Stromal cell of bone marrow (primary cell): ENCODE measurements around the gene OXTR.

ENCODE experiments used
- DNase-seq: peaks from one replicate; pipeline ENCODE4 v3.0.0-alpha.2; 2012; ENCODE audit warnings: low read depth

Gene OXTR

GRCh38 chr3:8769088-8769822 lies at the start of gene OXTR:
Gene OXTR, minus strand, starts transcription at chr3:8769613. Its CDS starts 1,426 bp downstream, at chr3:8768187.
- no peak for DNase-seq

DNA sequence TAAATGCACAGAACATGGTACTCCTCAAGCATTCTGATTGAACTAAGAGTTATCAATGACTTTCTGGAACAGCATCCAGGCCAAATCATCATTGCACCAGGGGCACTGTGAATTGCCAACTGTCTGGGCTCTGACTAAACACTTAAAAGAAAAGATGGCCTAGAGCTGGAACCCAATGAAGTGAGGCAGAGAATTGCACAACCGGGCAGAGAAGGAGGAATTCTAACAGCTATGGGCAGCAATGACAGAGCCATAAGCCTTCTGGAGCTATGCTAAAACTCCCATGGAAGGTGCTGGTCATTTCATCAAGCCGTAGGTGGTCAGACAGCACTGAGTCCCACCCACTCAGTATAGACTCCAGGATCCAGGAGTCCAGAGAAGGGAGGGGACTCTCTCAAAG lies 48.1 kb upstream of the OXTR start:
- DNase-seq, result no peak

DNA sequence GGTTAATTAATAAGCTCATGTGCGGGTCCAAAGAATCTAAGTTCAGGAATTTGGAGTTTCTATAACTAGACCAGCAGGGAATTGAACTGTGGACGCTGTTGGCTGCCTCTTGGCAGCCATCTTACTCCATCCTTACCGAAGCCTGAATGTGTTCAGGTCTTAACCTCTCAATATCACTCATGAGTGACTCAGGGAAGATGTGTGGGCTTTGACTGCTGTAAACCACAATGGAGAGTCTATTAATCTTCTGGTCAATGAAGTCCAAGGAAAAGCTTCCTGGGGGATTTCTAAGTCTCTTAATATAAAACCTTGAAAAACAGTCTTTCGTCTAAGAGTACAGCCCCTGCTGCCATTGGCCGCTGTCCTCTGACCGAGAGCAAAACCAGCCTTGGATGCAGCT lies 46.7 kb upstream of the OXTR start:
- DNase-seq, result no peak

DNA sequence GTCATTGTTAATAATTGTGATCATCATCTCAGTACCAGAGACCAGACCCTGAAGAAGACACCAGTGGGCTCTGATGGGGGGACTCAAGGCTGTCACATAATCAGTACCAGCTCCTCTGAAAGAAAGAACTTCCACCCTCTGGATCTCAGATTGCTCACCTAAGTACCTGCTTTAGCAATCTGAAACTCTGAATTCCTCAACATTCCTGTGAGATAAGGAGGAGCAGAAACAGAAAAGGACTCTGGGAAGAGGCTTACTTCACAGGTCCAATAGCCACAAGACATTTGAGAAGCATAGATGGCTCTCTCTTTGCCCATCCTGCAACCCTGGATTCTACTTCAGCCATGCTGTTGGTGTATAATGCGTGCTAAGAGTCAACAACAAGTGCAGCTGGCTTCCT lies 44.0 kb upstream of the OXTR start:
- no peak for DNase-seq

DNA sequence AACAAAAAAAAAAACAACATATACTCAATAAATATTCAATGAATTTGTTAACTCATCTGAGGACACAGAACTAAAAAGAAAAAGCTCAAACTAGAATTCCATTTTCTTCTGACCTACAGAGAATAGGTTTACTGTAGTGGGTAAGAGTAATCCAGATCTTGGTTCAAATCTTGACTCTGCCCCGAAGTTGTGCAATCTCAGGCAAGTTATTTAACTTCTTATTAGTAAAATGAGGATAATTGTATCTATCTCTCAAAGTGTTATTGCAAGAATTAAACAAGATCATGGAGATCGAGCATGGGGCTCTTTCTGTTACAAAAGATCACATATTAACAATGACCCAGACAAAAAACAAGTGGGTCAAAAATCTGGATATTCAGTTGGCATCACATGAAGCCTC lies 41.1 kb upstream of the OXTR start:
- DNase-seq, result no peak

GRCh38 chr3:8805774-8806173 lies 36.4 kb upstream of the OXTR start:
- no peak for DNase-seq

GRCh38 chr3:8802256-8802655 lies 32.8 kb upstream of the OXTR start:
- no peak for DNase-seq

DNA sequence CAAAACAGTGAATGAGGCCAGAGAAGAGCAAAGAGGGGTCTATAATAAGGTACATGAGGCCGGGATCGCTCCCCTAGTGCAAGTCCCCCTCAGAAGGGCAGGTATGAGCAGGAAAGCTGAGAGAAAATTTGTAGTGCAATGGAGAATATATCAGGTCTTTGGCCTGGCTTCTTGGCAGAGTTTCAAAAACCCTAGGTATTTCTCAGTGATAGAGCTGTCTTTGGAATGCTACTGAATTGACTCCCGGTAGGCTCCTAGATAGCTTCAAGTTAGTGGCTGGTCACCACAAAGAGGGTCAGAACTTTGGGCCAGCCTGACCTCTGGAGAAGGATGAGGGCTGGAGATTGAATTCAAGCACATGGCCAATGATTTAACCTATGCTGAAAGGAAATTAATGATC lies 30.6 kb upstream of the OXTR start:
- no peak for DNase-seq

DNA sequence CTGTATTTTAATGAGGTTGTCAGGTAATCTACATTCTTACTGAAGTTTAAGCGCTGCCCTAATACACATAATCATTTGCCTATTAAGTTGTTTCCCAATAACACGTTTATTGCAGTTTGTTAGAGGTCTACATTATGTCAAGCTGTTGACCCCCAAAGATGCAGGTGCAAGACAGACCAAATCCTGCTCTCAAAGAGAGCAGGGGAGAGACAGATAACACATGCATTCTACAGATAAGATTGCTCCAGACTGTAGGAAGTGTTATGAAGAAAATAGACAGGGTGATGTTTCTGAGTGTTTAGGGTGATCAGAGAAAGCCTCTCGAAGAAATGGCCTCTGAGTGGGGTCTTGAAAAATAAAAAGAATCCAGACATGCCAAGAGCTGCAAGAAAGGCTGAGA lies 24.8 kb upstream of the OXTR start:
- no peak for DNase-seq

- DNase-seq, result peak; percentile 9
These were observed 23.8 kb upstream of the OXTR start for GRCh38 chr3:8793242-8793641.

GRCh38 chr3:8790529-8790928 lies 21.1 kb upstream of the OXTR start:
- no peak for DNase-seq

DNA sequence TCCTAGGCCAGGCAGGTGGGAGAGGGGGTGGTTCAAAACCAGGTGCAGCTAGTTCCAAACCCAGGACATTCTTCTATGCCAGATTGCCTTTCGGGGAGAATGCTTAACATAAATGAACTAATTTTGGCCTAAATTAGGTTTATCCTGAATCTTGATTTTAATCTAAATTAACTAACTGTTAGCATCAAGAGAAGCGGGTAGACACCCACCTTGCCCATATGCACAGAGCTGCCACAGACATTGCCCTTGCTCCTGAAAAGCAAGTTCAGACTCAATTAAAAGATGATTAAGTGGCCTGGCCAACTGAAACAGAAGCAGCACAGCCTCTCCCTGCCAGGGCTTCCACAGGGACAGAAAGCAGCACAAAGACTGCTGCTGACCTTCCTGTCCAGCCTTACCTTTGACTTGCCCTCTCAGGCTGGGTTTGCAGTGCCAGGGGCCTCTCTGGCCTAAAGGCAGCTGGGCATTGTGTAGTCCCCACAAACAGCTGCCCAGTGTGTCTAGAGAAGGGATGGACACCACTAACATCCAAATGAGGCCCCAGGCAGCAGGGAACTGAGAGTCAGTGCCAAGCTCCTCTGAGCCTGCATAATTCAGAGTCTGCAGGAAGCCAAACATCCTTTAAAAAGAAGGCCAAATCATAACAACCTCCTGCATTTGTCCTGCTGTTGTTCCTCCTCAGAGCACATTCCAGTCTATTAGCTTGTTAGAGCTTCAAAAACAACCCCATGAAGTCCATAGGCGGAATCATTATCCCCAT lies 15.4 kb upstream of the OXTR start:
- DNase-seq, result no peak

- no peak for DNase-seq
These were observed 10.9 kb upstream of the OXTR start for GRCh38 chr3:8780279-8780678.

GRCh38 chr3:8778475-8778874 lies 9.1 kb upstream of the OXTR start:
- DNase-seq, result no peak

DNA sequence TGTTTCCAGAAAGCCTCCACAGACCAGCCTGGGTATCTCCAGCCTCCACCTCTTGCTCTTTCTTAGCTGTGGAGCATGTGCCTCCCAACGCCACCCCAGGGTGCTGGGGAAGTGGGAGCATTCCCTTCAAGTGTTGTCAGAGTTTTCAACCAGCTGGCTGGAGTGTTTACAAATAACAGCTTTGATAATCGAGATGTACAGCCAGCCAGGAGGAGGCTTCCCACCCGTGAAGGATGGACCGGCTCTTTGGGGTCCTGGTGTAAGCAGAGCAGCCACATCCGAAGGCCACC lies 8.5 kb upstream of the OXTR start:
- DNase-seq, result no peak

GRCh38 chr3:8777201-8777977 lies 8.0 kb upstream of the OXTR start:
- DNase-seq, result no peak

DNA sequence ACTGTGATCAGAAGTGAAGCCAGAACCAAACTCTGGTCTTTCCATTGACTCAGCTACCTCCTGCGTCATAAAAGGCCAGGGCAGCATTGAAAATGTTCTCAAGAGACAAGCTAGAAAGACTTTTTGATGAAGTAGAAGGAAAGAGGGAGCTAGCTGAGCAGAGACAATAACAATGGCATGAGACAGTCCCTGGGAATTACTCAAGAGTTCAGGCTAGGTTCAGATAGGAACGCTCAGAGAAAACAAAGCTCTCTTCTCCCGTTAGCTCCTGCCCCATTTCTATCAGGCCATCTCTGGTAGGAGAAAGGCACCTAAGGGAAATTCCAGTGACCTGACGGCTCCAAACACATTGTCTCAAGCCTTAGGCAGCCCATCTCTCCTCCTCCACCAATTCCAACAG lies 7.0 kb upstream of the OXTR start:
- no peak for DNase-seq

DNA sequence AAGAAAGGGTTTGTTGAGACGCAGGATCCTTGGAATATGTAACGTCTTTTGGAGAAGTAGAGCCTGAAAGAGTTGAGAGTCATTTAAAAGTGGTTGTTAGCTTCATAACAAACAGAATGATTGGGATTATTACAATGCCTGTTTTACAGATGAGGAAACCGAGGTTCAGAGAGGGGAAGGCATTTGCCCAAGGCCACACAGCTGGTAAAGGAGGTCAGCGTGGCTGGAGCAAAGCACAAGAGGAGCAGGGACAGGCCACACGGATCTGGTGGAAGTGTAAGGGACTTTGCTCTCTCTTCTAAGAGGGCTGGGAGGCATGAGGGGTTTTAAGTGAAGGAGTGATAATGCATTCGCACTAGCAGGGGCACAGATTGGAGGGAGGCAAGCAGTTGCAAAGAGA lies 6.2 kb upstream of the OXTR start:
- DNase-seq, result no peak

GRCh38 chr3:8775181-8775580 lies 5.8 kb upstream of the OXTR start:
- DNase-seq, result no peak

DNA sequence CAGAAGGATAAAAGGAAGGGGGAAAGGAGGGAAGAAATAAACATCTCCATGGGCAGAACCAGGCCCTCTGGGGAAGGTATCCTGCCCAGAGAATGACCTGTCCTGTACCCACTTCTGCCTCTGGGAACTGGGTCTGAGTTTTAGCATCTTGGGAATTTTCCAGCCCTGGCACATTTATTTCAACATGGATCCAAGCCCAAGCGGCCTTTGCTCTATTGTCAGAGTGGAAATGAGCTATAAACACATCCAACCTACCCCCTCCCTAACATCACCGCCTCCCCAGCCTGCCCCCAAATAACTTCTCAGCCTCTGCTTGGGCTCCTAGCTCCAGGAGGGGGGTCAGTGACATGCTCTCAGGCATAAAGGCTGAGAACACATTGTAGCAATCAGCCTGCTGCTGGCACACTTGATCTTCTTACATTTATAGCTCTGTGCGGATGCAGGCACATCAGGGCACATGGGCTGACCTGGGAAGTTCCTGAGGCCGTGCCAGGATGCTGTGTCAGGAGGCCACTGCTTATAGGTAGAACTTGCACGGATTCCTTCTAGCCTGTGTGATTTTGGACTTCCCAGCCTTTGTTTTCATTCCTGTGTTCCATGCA lies 4.6 kb upstream of the OXTR start:
- no peak for DNase-seq

DNA sequence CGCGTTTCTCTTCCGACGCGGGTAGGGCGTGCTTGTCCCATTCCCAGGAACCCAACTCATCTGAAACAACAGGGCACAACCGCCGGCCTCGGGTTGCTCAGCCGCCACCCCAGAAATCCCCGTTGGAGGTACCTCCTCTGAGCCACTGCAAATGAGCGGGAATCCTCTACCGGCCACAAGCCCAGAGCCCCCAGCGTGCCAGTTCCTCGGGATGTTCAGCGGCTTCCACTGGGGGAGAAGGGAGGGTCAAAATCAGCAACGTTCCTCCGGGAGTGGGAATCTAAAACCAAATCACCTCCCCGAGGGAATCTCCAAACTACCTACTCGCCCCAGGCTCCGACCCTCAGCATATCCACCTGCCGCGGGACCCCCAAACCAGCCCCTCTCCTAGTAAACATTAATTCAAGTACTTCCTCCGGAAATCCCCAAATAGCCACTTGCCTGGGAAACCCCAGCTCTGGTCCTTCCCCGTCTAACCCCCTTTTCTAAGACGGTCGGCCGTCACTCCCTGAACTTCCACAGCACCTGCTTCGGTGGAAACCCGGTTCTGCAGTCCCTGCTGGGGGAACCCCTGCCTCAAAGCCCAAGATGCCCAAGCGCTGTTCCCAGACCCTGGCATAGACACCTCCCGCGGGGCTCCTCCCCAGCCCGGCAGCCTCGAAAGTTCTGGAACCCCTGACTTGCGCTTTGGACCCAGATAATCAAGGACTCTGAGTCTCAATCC lies 887 bp downstream of the OXTR start:
- no peak for DNase-seq
